ENCODE results near the gene CACNB2.

- TF ChIP-seq CTCF (IDR thresholded peaks at IDR 0.05) (no peak), POLR2A (IDR thresholded peaks at IDR 0.05; ENCODE audit: low read depth) (no peak), EP300 (IDR thresholded peaks at IDR 0.05) (no peak), POLR2AphosphoS5 (IDR thresholded peaks at IDR 0.05) (no peak)
Measured at GRCh38 chr10:18450298-18450697, 310.1 kb downstream of the CACNB2 start.

All from esophagus muscularis mucosa (tissue), 4 donors.